GM18519 (cell line): ENCODE data around the gene CAPN1.
"Not testable (repeated sequence)": the region's sequence is repeated elsewhere in the genome, so short reads cannot be mapped to it uniquely, and the experiment has no call there.

Source experiments
- ATAC-seq: cut with Tn5 transposase; IDR thresholded peaks from one replicate; pipeline ENCODE4 v1.9.1; 2021; ENCODE audit warnings: mild to moderate bottlenecking, moderate library complexity; ENCODE audit not compliant: unreplicated experiment, low FRiP score

The CAPN1 gene

DNA sequence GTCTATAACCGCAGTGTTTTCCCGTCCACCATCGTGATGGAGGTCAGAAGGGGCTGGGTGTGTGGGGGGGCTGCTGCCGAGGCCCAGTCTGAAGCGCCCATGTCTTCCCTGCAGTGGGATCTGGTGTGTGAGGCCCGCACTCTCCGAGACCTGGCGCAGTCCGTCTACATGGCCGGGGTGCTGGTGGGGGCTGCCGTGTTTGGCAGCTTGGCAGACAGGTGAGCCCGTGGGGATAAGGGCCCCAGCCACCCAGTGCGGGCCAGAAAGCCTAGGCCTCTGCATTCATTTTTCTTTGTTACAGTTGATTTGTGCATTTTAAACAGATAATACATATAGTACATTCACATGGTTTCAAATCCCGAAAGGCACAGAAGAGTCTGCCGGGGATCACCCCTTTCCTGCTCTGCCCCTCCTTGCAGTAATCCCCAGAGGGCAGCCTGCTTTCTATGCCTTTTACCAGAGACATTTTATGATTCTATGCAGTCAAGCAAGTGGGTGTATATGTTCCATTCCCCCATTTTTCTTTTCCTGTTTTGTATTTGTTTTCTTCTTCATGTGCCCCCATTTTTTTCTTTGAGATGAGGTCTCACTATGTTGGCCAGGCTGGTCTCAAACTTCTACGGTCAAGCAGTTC, 32.6 kb downstream of the CAPN1 start:
- no peak for ATAC-seq

DNA sequence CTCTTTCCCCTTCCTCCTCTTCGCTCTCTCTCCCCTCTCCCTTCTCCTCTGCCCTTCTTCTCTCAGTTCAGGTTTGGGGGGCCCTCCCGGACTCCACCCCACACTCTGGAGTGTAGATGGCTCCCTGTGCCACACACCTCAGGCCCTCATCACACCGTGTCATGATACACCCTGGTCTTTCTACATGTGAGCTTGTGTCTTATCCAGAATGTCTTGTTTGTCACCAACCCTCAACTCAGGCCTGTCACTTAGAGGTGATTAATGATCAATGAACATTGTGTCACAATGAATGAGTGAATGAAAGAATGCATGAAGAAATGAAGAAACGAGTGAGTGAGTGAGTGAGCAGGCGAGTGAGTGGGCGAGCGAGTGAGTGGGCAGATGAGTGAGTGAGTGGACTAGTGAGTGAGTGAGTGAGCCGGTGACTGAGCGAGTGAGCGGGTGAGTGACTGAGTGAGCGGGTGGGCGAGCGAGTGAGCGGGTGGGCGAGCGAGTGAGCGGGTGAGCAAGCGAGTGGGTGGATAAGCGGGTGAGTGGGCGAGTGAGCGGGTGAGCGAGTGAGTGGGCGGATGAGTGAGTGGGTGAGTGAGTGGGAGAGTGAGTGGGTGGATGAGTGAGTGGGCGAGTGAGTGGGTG, 33.8 kb downstream of the CAPN1 start:
- no peak for ATAC-seq

DNA sequence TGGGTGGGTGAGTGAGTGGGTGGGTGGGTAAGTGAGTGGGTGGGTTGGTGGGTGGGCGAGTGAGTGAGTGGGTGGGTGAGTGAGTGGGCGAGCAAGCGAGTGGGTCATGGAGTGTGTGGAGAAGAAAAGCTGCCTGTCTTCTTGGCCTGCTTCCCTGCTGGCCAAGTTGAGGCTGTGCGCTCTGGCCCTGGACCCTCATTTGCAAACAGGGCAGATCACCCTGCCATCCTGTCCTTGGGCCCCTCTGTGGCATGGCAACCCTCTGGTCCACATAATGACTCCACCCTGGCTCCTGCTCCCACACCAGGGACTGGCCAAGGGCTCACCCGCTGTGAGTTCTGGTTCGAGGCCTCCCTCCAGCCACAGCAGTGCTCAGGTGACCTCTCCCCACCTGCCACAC, 35.1 kb downstream of the CAPN1 start:
- ATAC-seq: no peak

DNA sequence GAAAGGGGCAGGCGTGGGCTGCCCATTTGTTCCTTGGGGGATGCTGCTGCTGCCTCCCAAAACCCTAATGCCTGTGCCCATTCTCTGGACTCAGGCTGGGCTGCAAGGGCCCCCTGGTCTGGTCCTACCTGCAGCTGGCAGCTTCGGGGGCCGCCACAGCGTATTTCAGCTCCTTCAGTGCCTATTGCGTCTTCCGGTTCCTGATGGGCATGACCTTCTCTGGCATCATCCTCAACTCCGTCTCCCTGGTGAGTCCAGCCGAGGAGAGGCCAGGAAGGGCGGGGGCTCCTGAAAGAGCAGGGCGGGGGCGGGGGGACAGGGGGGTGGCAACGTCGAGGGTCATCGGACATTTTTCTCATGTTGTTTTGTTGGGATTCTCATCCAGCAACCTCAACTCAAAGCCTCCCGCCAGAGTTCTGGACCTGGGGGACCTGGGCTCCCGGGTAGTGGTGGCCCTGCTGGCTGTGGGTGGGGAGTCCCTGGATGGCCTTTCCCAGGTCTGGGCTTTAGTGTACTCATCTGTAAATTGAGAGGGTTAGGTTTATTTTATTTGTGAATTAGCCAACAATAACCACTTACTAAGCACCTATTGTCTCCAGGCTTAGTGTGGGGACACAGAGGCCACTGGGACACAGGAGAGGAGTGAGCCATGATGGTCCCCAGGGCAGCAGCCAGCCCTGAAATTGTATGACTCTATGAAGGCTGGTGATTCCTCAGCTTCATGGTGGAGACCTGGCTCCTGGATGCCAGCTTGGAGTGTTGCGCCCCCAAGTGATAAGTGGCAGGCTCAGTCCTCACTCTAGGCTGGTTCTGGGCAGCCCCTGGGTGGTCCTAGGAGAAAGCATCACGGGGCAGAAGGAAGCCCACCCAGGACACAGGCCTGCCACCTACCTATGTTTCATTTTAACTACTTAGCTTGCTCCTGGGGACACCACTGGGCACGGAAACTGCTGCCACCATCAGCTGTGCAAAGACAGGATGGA, 36.0 kb downstream of the CAPN1 start:
- ATAC-seq: no peak

GRCh38 chr11:65218446-65218845, 36.7 kb downstream of the CAPN1 start:
- ATAC-seq: no peak

DNA sequence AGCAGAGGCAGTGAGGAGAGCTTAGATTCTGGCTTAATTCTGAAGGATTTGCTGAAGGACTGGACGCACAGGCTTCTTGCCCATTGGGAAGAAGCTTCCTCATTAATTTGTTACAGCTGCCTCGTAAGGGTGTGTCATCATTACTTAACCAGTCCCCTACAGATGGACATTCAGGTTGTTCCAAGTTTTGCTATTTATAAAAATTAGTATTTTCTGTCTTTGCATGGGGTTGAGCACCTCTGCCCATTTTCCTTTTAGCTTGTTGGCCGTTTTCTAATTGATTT, 38.1 kb downstream of the CAPN1 start:
- ATAC-seq: no peak

DNA sequence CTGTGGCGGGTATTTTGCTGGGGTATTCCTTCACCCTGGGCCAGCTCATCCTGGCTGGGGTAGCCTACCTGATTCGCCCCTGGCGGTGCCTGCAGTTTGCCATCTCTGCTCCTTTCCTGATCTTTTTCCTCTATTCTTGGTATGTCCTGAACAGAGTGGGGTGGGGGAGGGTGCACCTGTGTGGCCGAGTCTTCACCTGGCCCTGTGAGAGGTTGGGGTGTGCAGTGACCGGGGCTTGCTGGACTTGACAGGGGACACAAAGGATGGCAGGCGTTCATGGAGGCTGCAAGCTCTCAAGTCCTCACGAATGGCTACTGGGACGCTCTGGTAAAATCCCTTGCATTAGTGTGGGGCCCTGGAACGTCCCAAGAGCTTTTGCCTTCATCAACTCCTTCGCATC, 39.3 kb downstream of the CAPN1 start:
- no peak for ATAC-seq

DNA sequence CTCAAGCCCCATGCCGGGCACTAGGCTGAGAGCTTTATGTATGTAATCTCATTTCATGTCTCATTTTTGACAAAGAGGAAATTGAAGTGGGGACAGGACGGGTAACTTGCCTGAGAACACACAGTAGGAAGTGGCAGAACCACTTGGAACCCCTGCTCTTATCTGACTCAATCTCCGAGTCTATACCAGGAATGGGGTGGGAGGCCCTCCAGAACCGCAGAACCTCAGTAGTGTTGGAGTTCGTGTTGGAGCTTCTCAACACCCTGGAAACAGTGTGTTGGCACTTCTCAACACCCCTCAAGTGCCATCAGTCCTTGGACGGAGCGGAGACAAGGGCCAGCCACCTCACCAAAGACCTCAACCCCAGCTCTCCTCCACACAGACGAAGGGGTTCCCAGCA, 41.3 kb downstream of the CAPN1 start:
- no peak for ATAC-seq

DNA sequence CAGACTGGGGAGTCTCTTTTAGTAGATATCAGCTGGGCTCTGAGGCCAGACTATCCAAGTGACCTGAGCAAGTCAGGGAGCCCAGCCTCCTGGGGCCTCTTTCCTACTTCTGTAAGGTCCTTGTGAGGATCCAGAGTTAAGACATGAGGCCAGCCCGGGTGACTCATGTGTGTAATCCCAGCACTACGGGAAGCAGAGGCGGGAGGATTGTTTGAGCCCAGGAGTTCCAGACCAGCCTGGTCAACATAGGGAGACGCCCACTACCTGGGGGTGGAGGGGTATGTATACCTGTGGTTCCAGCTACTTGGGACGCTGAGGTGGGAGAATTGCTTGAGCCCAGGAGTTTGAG, 43.2 kb downstream of the CAPN1 start:
- ATAC-seq: no peak

DNA sequence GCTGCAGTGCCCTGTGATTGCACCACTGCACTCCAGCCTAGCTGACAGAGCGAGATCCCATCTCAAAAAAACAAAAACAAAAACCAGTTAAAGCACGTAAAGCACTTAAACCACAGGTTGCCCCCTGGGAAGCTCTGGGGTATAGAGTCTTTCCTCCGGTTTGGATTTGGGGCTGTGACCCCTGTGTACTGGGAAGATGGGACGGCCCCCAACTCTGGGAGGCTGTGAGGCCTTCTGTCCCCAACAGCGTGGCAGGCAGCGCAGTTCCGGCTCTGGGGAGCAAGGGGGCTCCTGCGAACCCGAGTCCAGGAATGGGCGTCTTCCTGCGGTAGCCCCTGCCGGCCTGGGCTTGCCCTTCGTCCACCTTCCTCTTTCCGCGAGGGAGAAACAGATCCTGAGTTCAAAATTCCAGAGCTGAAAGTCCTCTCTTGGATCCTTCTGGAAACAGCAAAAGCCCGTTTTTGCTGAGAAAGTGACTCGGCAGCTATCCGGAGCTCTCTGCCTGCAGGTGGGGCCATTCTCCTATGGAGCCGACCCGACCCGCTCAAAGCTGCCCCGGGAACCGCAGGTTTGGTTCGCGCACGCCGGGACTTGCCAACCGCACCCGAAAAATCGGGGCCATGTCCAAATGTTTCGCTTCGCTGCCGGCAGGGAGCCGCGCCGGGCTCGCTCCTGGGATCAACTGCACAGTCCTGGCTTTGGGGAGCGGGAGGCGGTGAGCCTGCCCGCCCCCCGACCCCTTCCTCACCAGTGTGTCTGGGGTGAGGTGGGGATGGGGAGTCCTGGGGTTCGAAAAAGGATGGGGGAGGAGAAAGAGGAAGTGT, 43.8 kb downstream of the CAPN1 start:
- no peak for ATAC-seq

- ATAC-seq: no peak
Observed at GRCh38 chr11:65226103-65226442, 44.3 kb downstream of the CAPN1 start.

DNA sequence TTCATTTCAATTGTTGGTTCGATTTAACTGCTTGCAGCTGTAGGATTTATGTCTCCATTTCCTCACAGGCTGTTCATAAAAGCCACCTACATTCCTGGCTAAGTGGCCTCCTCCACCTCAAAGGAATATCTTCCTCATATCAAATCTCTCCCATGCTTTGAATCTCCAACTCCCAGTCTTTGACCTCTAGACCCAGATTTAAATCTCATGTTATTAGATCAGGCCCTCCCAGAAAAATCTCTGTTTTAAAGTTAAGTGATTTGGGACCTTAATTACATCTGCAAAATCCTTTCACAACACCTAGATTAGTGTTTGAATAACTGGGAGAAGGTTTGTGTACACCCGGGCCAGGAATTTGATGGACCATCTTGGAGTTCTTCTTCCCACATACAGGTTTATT, 46.2 kb downstream of the CAPN1 start:
- no peak for ATAC-seq

DNA sequence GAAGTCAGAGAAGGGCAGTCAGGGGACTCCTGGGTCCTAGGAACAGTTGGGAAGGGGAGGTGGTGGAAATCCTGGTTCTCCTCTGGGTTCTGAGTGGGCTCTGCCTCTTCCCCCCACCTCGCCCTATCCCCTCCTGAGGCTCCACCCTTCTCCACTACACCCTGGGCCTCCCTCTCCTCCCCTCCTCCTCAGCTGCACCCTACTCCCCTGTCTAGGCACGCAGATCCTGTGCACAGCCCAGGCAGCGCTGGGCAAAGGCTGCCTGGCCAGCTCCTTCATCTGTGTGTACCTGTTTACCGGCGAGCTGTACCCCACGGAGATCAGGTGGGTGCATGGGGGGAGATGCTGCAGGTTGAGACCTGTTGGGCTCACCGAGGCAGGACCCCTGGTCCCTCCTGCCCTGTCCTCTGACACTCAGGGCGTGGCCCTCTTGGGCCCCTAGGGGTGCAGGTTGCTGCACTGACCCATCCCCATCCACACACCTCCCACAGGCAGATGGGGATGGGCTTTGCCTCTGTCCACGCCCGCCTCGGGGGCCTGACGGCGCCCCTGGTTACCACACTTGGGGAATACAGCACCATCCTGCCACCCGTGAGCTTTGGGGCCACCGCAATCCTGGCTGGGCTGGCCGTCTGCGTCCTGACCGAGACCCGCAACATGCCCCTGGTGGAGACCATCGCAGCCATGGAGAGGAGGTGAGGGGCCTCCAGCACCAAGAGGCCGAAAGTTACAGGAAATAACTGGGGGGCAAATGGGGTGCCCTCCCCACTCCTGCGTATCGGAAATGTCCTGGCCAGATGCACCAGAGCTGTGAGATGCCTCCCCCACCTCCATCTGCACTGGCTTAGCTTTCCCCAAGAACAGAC, 54.7 kb downstream of the CAPN1 start:
- no peak for ATAC-seq

DNA sequence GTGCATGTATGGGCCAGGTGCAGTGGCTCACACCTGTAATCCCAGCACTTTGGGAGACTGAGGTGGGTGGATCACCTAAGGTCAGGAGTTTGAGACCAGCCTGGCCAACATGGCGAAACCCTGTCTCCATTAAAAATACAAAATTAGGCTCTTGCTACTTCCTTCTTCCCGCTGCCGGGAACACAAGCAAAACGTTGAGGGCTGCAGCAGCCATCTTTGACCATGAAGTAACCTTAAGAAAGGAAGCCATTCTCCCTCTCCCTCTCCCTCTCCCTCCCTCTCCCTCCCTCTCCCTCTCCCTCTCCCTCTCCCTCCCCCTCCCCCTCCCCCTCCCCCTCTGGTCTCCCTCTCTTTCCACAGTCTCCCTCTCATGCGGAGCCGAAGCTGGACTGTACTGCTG, 56.6 kb downstream of the CAPN1 start:
- not testable (repeated sequence) for ATAC-seq

GRCh38 chr11:65241134-65241533, 59.4 kb downstream of the CAPN1 start:
- ATAC-seq: no peak

DNA sequence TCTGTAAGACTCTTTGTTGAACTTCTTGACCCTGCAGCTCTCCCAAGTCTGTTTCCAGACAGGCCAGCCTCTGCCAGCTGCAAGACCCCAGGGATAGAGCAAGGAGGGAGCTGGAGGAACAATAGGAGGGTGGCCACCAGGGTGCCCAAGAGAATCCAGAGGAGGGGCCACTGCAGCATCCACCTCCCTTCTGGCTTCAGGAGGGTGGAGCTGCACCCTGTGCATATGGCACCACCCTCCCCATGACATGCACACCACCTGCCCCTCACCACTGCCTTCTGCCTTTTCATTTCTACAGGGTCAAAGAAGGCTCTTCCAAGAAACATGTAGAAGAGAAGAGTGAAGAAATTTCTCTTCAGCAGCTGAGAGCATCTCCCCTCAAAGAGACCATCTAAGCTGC, 60.0 kb downstream of the CAPN1 start:
- no peak for ATAC-seq

DNA sequence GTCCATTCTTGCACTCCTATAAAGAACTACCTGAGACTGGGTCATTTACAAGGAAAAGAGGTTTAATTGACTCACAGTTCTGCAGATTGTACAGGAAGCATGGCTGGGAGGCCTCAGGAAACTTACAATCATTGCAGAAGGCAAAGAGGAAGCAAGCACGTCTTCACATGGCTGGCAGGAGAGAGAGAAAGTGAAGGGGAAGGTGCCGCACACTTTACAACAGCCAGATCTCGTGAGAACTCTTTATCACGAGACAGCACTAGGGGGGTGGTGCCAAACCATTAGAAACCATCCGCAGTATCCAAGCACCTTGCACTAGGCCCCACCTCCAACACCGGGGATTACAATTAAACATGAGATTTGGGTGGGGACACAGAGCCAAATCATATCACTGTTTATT, 60.7 kb downstream of the CAPN1 start:
- ATAC-seq: no peak

DNA sequence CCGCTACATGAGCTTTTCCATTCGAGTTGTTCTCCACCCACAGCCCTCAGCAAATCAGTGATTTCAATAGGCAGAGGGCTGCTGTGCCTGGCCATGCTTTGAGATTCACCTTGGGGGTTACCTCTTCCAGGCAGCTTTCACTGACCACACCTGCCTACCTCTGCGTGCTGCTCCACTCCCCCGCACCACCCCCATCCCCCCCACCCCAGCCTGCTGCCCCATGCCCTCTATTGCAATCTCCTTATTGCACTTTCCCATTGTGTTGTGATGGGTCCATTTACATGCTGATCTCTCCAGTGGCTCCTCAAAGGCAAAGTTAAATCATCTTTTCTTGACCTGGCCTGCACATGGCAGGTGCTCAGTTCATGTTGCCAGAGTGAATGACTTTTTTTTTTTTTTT, 62.1 kb downstream of the CAPN1 start:
- ATAC-seq: no peak

GRCh38 chr11:65245046-65245445, 63.3 kb downstream of the CAPN1 start:
- ATAC-seq: not testable (repeated sequence)

- no peak for ATAC-seq
Observed at GRCh38 chr11:65246506-65246905, 64.8 kb downstream of the CAPN1 start.
